Left ventricle myocardium inferior (tissue), 1 donor: ENCODE measurements around the gene ZNF519. TPM values are rescaled to one million over a fixed set of nuclear protein-coding genes. Genes with fewer than 3 reads are reported as not detected.
A peak's percentile ranks its signal among the peaks of the same experiment; 100 is the strongest.
"Not testable (repeated sequence)": the region's sequence is repeated elsewhere in the genome, so short reads cannot be mapped to it uniquely, and the experiment has no call there.

Experiments used
- DNase-seq: peaks from one replicate; pipeline ENCODE4 v3.0.0-alpha.2; 2020
- H3K27ac ChIP-seq: fragments of 200-600 bp; replicated peaks from 2 replicates; pipeline ENCODE4 v1.8.0; 2021
- H3K27me3 ChIP-seq: fragments of 200-600 bp; 2 replicates; pipeline ENCODE4 v1.8.0; 2021; ENCODE audit warnings: low read depth
- H3K36me3 ChIP-seq: fragments of 200-600 bp; 2 replicates; pipeline ENCODE4 v1.8.0; 2021
- H3K4me1 ChIP-seq: fragments of 200-600 bp; 2 replicates; pipeline ENCODE4 v1.8.0; 2021
- H3K4me3 ChIP-seq: fragments of 200-600 bp; 2 replicates; pipeline ENCODE4 v1.8.0; 2021; ENCODE audit warnings: mild to moderate bottlenecking, moderate library complexity
- H3K9me3 ChIP-seq: fragments of 200-600 bp; replicated peaks from 2 replicates; pipeline ENCODE4 v1.8.0; 2021
- CTCF ChIP-seq: fragments of 200-600 bp; IDR thresholded peaks from 2 replicates; pipeline ENCODE4 v1.8.0; 2021; ENCODE audit warnings: antibody characterized with exemption, mild to moderate bottlenecking, borderline replicate concordance
- intact Hi-C: fragments of 100-400 bp; cut with micrococcal nuclease; formaldehyde crosslinking; loops from one replicate; pipeline ENCODE4 v1.11.0; 2022
- long read RNA-seq: library from polyadenylated mRNA; unstranded; transcript quantifications from one replicate; pipeline ENCODE4 v2.0.0, GENCODE V29; 2021
- total RNA-seq: library from RNA; stranded (reverse); fragmentation: NEBNext Ultra II Directional; extraction: Animal tissue kit (Norgen Biotek cat#: 25700); gene quantifications from one replicate; pipeline ENCODE4 v1.2.1, GENCODE V29; 2021
- donor health status: DM: no; HTN: yes; CAD: no; lungs with severe emphysema.

ZNF519 gene
- total RNA-seq, result 3.8 TPM
- long read RNA-seq, partial matches to known transcripts, result 0 of 1 reads
- long read RNA-seq, other reads (novel, unspliced or antisense), result 0 of 1 reads

GRCh38 chr18:14132271-14132700, at the start of gene ZNF519:
Gene ZNF519, minus strand, starts transcription at chr18:14132435. Its CDS starts 158 bp downstream, at chr18:14132277.
- Histone ChIP-seq H3K4me3 (peak within 1 kb of the TSS; percentile 72), H3K4me1 (peaks cover 10% of the 10 kb centered on the region), H3K27ac (peak within 1 kb of the TSS; percentile 71)
- intact Hi-C loops, H3K27me3 ChIP-seq, H3K9me3 ChIP-seq, H3K36me3 ChIP-seq: not testable (repeated sequence)
- DNase-seq, result peak; percentile 94

- TF ChIP-seq CTCF, result no peak
- no peaks in the 10 kb centered on the region for H3K36me3 ChIP-seq
- intact Hi-C loops, result no loop called here
- H3K4me1 ChIP-seq, result no peaks in the 10 kb centered on the region
- DNase-seq, result no peak
- no peak overlapping the region for H3K27ac ChIP-seq
- H3K4me3 ChIP-seq, result peak overlapping the region; percentile 64
- peaks cover 15% of the 10 kb centered on the region for H3K27me3 ChIP-seq
- no peaks in the 10 kb centered on the region for H3K9me3 ChIP-seq
Observed at GRCh38 chr18:14179306-14179705, 47.1 kb upstream of the ZNF519 start.

- DNase-seq, H3K36me3 ChIP-seq, intact Hi-C loops, H3K4me1 ChIP-seq, H3K9me3 ChIP-seq, H3K27ac ChIP-seq: not testable (repeated sequence)
- Histone ChIP-seq H3K27me3 (peaks cover 15% of the 10 kb centered on the region), H3K4me3 (peak overlapping the region; percentile 64)
- peak; percentile 62 for TF ChIP-seq CTCF
Observed at GRCh38 chr18:14178321-14179196, 46.3 kb upstream of the ZNF519 start.

GRCh38 chr18:14177540-14178320, 45.5 kb upstream of the ZNF519 start:
- H3K4me1 ChIP-seq, H3K36me3 ChIP-seq, H3K27ac ChIP-seq, H3K4me3 ChIP-seq, DNase-seq, H3K9me3 ChIP-seq, intact Hi-C loops: not testable (repeated sequence)
- H3K27me3 ChIP-seq, result peaks cover 15% of the 10 kb centered on the region

- H3K4me1 ChIP-seq, intact Hi-C loops, DNase-seq, H3K9me3 ChIP-seq, H3K4me3 ChIP-seq, H3K27me3 ChIP-seq, H3K27ac ChIP-seq, H3K36me3 ChIP-seq: not testable (repeated sequence)
Observed at GRCh38 chr18:14175404-14175803, 43.2 kb upstream of the ZNF519 start.

GRCh38 chr18:14174706-14175085, 42.5 kb upstream of the ZNF519 start:
- intact Hi-C loops, result no loop called here
- H3K9me3 ChIP-seq, result no peaks in the 10 kb centered on the region
- no peak overlapping the region for H3K4me3 ChIP-seq
- peaks cover 6% of the 10 kb centered on the region for H3K27me3 ChIP-seq
- no peaks in the 10 kb centered on the region for H3K36me3 ChIP-seq
- no peak for DNase-seq
- H3K4me1 ChIP-seq, result no peaks in the 10 kb centered on the region
- no peak for TF ChIP-seq CTCF
- H3K27ac ChIP-seq, result no peak overlapping the region

GRCh38 chr18:14174002-14174705, 41.9 kb upstream of the ZNF519 start:
- DNase-seq, H3K4me1 ChIP-seq, H3K9me3 ChIP-seq, H3K27me3 ChIP-seq, H3K4me3 ChIP-seq, intact Hi-C loops, H3K36me3 ChIP-seq, H3K27ac ChIP-seq: not testable (repeated sequence)

- H3K9me3 ChIP-seq, H3K27me3 ChIP-seq, DNase-seq, H3K27ac ChIP-seq, H3K4me1 ChIP-seq, H3K36me3 ChIP-seq, H3K4me3 ChIP-seq, intact Hi-C loops: not testable (repeated sequence)
Observed at GRCh38 chr18:14173116-14173951, 41.1 kb upstream of the ZNF519 start.
